Tibial nerve (tissue), 3 donors: Measurements from ENCODE around the gene PPP4C.

ENCODE experiments used
- POLR2A ChIP-seq, 2 donors: fragments of 450-650 bp; IDR thresholded peaks; one replicate each; pipeline ENCODE4 v1.6.1; 2017; ENCODE audit warnings: antibody characterized with exemption in 2 of 2, mild to moderate bottlenecking in 2 of 2, moderate library complexity in 2 of 2
- TF ChIP-seq, protein P1 (sequence below), 5 experiments: fragments of 200-600 bp in 3 of 5; fragments of 450-650 bp in 2 of 5; sonication (generic) in 3 of 5; IDR thresholded peaks; one replicate each; pipeline ENCODE4 v1.5.1; 2016 to 2019; ENCODE audit warnings: antibody characterized with exemption in 5 of 5, mild to moderate bottlenecking in 3 of 5, moderate library complexity in 2 of 5

GRCh38 chr16:30088237-30088831, 12.5 kb downstream of the PPP4C start:
- no peak for TF ChIP-seq POLR2A (IDR thresholded peaks at IDR 0.05)
- TF ChIP-seq, protein P1, sequence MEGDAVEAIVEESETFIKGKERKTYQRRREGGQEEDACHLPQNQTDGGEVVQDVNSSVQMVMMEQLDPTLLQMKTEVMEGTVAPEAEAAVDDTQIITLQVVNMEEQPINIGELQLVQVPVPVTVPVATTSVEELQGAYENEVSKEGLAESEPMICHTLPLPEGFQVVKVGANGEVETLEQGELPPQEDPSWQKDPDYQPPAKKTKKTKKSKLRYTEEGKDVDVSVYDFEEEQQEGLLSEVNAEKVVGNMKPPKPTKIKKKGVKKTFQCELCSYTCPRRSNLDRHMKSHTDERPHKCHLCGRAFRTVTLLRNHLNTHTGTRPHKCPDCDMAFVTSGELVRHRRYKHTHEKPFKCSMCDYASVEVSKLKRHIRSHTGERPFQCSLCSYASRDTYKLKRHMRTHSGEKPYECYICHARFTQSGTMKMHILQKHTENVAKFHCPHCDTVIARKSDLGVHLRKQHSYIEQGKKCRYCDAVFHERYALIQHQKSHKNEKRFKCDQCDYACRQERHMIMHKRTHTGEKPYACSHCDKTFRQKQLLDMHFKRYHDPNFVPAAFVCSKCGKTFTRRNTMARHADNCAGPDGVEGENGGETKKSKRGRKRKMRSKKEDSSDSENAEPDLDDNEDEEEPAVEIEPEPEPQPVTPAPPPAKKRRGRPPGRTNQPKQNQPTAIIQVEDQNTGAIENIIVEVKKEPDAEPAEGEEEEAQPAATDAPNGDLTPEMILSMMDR (IDR thresholded peaks at IDR 0.05): no peak
